Thoracic aorta (tissue), 2 donors: ENCODE measurements around the gene VANGL1. TPM values are rescaled to one million over a fixed set of nuclear protein-coding genes. Genes with fewer than 3 reads are reported as not detected.

ENCODE experiments used
- ATAC-seq: fragments of 150-250 bp; one replicate; pipeline ENCODE4 v1.8.0; 2017; ENCODE audit warnings: low read depth; ENCODE audit not compliant: insufficient number of reproducible peaks, low FRiP score
- DNase-seq: peaks from one replicate; pipeline ENCODE4 v3.0.0-alpha.2; 2020; ENCODE audit warnings: low spot score
- H3K27ac ChIP-seq, 2 donors: fragments of 200-600 bp; sonication (generic); 1 replicate in 1 of 2; 2 replicates in 1 of 2; pipeline ENCODE4 v1.5.1; 2016; ENCODE audit warnings: mild to moderate bottlenecking in 2 of 2, moderate library complexity in 2 of 2
- H3K27me3 ChIP-seq: fragments of 200-600 bp; sonication (generic); replicated peaks from 2 replicates; pipeline ENCODE4 v1.6.0; 2016; ENCODE audit warnings: mild to moderate bottlenecking; ENCODE audit not compliant: insufficient read depth
- H3K36me3 ChIP-seq: fragments of 200-600 bp; sonication (generic); one replicate; pipeline ENCODE4 v1.5.1; 2016
- H3K4me1 ChIP-seq, 2 donors: fragments of 200-600 bp; sonication (generic); 1 replicate in 1 of 2; 2 replicates in 1 of 2; pipeline versions ENCODE4 v1.5.1 to v1.6.0; 2016; ENCODE audit warnings: low read depth in 2 of 2, mild to moderate bottlenecking in 1 of 2; ENCODE audit not compliant: control insufficient read depth in 1 of 2
- H3K4me3 ChIP-seq: fragments of 200-600 bp; sonication (generic); 2 replicates; pipeline ENCODE4 v1.5.1; 2016; ENCODE audit warnings: mild to moderate bottlenecking
- H3K9me3 ChIP-seq: fragments of 200-600 bp; sonication (generic); 2 replicates; pipeline ENCODE4 v1.5.1; 2016
- total RNA-seq, 2 donors: library from RNA; depleted of rRNA; stranded (reverse); fragments of >200 nt; gene quantifications; one replicate each; pipeline versions ENCODE4 v1.1.0 to v1.2.3, GENCODE V29; 2016
- TF ChIP-seq, protein P1 (sequence below): fragments of 200-600 bp; sonication (generic); IDR thresholded peaks from one replicate; pipeline ENCODE4 v1.5.1; 2019; ENCODE audit warnings: antibody characterized with exemption

Gene VANGL1
- total RNA-seq, 2 donors from 2014 or later = 6.5 to 8.8 TPM

DNA sequence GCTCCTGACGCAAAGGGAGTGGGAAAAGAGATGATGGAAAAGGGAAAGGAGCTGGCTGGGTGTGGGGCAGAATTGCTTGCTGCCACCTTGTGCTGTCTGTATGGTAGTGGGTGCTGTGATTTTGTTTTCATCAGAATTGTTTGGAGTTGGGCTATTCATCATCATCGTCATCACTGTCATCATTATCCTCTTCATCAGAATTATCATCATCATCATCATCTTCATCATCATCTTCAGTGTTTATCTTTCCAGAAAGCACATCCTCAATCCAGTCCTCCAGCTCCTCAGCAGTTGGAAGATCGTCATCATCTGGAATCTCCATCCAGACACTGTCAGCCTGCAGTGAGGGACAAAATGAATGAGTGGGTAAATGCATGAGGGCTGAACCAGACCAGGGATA lies 59.3 kb downstream of the VANGL1 start:
- Histone ChIP-seq H3K9me3 (no peaks in the 10 kb centered on the region), H3K4me3 (no peak overlapping the region), H3K4me1 (no peaks in the 10 kb centered on the region), H3K27ac (no peak overlapping the region), H3K36me3 (no peaks in the 10 kb centered on the region), H3K27me3 (no peaks in the 10 kb centered on the region)
- DNase-seq (no peak), ATAC-seq (no peak)
- TF ChIP-seq, protein P1, sequence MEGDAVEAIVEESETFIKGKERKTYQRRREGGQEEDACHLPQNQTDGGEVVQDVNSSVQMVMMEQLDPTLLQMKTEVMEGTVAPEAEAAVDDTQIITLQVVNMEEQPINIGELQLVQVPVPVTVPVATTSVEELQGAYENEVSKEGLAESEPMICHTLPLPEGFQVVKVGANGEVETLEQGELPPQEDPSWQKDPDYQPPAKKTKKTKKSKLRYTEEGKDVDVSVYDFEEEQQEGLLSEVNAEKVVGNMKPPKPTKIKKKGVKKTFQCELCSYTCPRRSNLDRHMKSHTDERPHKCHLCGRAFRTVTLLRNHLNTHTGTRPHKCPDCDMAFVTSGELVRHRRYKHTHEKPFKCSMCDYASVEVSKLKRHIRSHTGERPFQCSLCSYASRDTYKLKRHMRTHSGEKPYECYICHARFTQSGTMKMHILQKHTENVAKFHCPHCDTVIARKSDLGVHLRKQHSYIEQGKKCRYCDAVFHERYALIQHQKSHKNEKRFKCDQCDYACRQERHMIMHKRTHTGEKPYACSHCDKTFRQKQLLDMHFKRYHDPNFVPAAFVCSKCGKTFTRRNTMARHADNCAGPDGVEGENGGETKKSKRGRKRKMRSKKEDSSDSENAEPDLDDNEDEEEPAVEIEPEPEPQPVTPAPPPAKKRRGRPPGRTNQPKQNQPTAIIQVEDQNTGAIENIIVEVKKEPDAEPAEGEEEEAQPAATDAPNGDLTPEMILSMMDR = no peak

DNA sequence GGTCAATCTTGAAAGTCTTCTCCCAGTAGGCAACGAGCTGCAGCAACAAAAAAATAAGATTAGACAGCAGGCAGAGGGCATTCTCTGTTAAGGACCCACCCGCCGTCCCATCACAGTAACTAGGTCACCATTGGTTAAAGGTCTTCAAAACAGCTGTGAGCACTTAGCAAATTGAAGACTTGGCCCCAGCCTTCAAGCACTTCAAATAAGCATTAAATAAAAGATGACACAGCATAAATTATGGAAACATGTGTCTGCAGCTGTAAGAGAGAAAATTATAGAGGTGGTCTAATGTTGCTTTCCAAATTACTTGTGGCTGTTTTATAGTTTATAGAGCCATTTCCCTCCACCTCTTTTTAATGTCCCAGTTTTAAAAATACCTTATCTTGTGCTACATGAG lies 61.2 kb downstream of the VANGL1 start:
- TF ChIP-seq, protein P1 = no peak
- DNase-seq (no peak), ATAC-seq (no peak)
- no peaks in the 10 kb centered on the region for H3K9me3 ChIP-seq
- H3K4me3 ChIP-seq = no peak overlapping the region
- peaks cover 0 to 12% of the 10 kb centered on the region in 2 donors for H3K4me1 ChIP-seq
- no peaks in the 10 kb centered on the region for H3K27me3 ChIP-seq
- no peaks in the 10 kb centered on the region for H3K36me3 ChIP-seq
- no peak overlapping the region for H3K27ac ChIP-seq

DNA sequence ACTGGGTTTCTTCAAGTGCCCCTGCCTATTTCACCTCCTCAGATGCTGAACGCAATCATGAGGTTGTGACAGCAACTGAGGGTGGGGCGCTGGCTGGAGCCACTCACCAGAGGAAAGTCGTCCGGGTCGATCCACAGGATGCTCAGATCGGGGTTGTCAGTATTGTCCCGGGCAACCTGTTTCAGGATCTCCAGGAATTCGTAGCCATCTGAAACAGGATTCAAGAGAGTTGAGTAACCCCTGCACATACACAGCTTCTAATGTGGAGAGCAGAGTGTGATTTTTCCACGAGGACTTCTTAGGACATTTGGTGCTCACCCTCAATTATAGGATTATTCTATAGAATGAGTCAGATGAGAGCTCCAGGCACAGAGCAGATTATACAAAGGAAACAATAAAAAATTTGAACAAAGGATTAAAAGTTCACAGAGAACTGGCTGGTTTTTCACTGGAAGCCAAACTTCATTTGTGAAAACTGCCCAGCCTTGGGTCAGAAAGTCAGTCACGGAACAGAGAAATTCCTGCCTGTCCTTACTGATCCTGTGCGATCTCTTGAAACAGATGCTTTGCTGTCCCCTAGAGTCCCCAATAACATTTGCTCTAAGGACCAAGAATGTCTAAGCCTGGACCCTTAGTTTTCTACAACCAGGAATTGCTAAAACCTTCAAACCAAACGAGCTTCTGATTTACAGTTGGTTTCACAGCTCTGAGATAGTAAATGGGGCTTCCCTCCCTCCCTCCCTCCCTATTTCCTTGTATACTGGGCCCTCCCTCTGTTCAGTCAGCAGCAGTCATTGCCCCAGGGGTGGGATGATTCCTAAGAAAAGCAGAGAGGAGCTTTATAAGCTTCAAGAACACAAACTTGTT lies 63.5 kb downstream of the VANGL1 start:
- H3K27ac ChIP-seq = no peak overlapping the region
- no peaks in the 10 kb centered on the region for H3K9me3 ChIP-seq
- no peaks in the 10 kb centered on the region for H3K27me3 ChIP-seq
- H3K4me1 ChIP-seq = peaks cover 0 to 12% of the 10 kb centered on the region in 2 donors
- H3K4me3 ChIP-seq = no peak overlapping the region
- TF ChIP-seq, protein P1 = no peak
- DNase-seq (no peak), ATAC-seq (no peak)
- H3K36me3 ChIP-seq = no peaks in the 10 kb centered on the region

DNA sequence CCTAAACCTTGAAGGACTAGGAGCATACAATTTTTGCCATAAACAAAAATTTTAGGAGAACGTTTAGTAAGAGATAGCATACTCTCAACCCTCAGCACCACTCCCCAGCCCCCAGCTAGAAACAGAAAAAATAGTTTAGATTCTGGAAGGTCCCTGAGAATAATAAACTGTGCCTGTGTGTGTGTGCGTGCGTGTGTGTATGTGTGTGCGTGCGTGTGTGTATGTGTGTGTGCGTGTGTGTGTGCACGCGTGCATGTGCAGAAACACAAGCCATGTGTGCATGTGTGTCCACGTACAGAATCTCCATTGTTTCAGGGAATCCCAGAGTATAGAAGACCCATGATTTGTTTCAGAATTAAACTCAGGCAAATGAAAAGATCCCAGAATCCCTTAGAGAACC lies 64.2 kb downstream of the VANGL1 start:
- H3K36me3 ChIP-seq = no peaks in the 10 kb centered on the region
- no peaks in the 10 kb centered on the region for H3K9me3 ChIP-seq
- H3K27me3 ChIP-seq = no peaks in the 10 kb centered on the region
- H3K27ac ChIP-seq = no peak overlapping the region
- TF ChIP-seq, protein P1 = no peak
- DNase-seq (no peak), ATAC-seq (no peak)
- H3K4me3 ChIP-seq = no peak overlapping the region
- peaks cover 0 to 12% of the 10 kb centered on the region in 2 donors for H3K4me1 ChIP-seq

DNA sequence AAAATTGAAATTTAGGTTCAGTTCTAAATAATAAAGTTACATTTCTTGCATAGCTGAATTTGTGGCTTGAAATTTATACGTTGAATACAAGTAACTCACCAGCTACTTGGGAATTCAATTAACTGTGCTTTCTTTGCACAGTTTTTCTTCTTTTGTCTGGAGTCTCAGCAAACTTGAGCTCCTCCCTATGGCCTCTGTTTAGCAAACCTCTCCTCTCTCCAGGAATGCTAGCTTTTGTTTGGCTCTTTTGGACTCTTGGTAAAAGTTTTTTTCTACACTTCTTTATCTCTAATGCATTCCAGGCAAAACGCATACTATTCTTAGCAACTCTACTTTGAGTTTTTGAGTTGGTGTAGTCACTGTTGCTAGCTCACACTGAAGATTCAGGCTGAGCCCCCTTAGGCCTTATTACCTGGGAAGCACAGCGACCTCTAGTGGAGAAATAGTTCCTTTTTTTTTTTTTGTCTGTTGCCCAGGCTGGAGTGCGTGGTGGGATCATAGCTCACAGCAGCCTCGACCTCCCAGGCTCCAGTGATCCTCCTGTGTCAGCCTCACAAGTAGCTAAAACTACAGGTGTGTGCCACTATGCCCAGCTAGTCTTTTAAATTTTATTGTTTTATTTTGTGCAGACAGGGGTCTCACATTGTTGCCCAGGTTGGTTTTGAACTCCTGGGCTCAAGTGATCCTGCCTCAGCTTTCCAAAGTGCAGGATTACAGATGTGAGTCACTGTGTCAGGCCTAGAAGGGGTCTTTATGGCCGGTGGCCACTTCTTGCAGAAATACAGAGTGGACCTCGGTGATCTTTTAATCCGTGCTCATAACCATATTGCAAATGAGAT lies 65.0 kb downstream of the VANGL1 start:
- no peaks in the 10 kb centered on the region for H3K36me3 ChIP-seq
- TF ChIP-seq, protein P1 = peak; percentile 69
- no peak overlapping the region for H3K4me3 ChIP-seq
- ATAC-seq (no peak), DNase-seq (no peak)
- H3K27ac ChIP-seq = no peak overlapping the region
- no peaks in the 10 kb centered on the region for H3K27me3 ChIP-seq
- H3K9me3 ChIP-seq = no peaks in the 10 kb centered on the region
- peaks cover 0 to 12% of the 10 kb centered on the region in 2 donors for H3K4me1 ChIP-seq
